GM12874 (cell line): Measurements from ENCODE around the gene SOCS2.

Experiments used
- CTCF ChIP-seq: IDR thresholded peaks from 2 replicates; pipeline ENCODE4 v1.5.1; 2011; ENCODE audit warnings: low read depth, mild to moderate bottlenecking, control low read depth, low read length, moderate library complexity; ENCODE audit not compliant: insufficient read depth

The SOCS2 gene

GRCh38 chr12:93571925-93572711, at the start of gene SOCS2:
Gene SOCS2 (plus strand): TSS chr12:93572675. CDS start chr12:93572898, 223 bp downstream.
- TF ChIP-seq CTCF = no peak

- TF ChIP-seq CTCF = no peak
These were observed 47.9 kb upstream of the SOCS2 start for GRCh38 chr12:93524386-93525133.

- TF ChIP-seq CTCF = no peak
These were observed 45.6 kb upstream of the SOCS2 start for GRCh38 chr12:93526786-93527428.

GRCh38 chr12:93530358-93530757, 42.1 kb upstream of the SOCS2 start:
- no peak for TF ChIP-seq CTCF

- TF ChIP-seq CTCF = no peak
These were observed 39.2 kb upstream of the SOCS2 start for GRCh38 chr12:93533310-93533709.

- no peak for TF ChIP-seq CTCF
These were observed 36.2 kb upstream of the SOCS2 start for GRCh38 chr12:93536111-93536765.

- TF ChIP-seq CTCF = no peak
These were observed 35.5 kb upstream of the SOCS2 start for GRCh38 chr12:93536766-93537488.
